ENCODE measurements around the gene MRM2. TPM values are rescaled to one million over a fixed set of nuclear protein-coding genes. Genes with fewer than 3 reads are reported as not detected.
A peak's percentile ranks its signal among the peaks of the same experiment; 100 is the strongest.

MRM2 gene
- total RNA-seq = 10 to 100 TPM; 28.7 to 32.1 TPM

DNA sequence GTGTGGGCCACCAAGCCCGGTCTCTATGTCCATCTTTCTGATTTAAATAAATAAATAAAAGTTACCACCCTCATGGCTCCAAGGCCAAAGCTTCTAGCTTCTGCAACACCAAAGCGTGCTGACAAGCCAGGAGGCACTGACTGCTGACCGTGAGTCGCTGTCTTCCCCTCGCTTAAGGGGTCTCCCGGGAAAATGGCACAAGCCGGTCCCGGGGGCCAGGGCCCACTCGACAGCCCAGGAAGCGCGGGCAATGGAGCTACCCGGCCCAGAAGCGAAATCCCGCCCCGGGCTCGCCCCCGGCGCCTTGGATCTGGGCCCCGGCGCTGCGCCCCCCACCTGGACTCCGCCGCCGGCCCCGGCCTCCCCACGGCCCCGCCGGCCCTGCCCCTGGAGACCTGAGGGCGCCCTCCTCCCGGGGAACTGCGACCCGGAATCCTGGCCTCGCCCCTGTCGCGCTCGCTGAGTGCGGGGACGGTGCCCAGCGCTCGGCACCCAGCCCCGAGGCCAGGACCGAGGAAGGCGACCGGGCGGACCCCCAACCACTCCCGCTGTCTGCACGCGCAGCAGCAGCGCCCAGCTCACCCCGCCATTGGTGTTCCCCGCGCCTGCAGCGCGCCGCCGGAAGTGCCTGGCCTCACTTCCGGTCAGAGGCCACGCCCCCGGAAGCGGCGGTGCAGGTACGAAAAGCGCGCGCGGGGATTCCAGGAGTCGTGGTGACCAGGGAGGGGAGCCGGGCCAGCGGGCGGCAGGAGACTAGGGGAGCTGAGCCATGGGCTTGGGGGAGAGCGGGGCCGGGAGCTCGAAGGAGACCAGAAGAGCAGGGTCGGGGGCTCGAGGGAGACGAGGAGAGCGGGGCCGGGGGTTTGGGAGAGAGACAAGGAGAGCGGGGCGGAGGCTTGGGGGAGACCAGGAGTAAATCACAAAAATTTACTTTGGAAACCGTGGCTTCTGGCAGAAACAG lies at the start of gene MRM2, which contains the start of gene NUDT1:
TSS of gene MRM2 (minus strand) at position 626 of the 961 bp plus-strand sequence. CDS start at position 590, 36 bp downstream.
TSS of gene NUDT1 (plus strand) at position 647 of the 961 bp plus-strand sequence. CDS start 2,349 bp downstream, outside the sequence.
- Mint-ChIP-seq H3K4me1 (peaks cover 10% of the 10 kb centered on the region), H3K4me3 (peak within 1 kb of the TSS; percentile 88), H3K36me3 (ENCODE audit: low read depth) (peaks cover 32% of the 10 kb centered on the region), H3K27me3 (no peaks in the 10 kb centered on the region), H3K27ac (peak within 1 kb of the TSS; percentile 88), H3K9me3 (ENCODE audit: low read depth) (no peaks in the 10 kb centered on the region)
- ChIA-PET POLR2A (interaction anchor here (0.6 to 1.0 kb wide), 3 partner anchors 112 to 119 kb away, joined by 3 read pairs; no protein-coding TSS in a partner anchor), CTCF (interaction anchor here (0.7 to 1.3 kb wide), 3 partner anchors 12 to 1073 kb away, joined by 3 to 5 read pairs (median 4); partner anchors contain the start of gene EIF3B)
- DNase-seq (peak; percentile 84), ATAC-seq (peak; percentile 82)
- intact Hi-C loops (cut with DNase I, micrococcal nuclease) = loop anchor here in 1 of 2 experiments (1.0 to 5.0 kb wide), 7 partner anchors 10 to 390 kb away; partner anchors contain the start of genes BRAT1, CHST12, EIF3B and MAD1L1

GRCh38 chr7:2290877-2291276 lies 48.9 kb upstream of the MRM2 start:
- DNase-seq = no peak
- intact Hi-C loops (cut with DNase I, micrococcal nuclease) = no loop called here
- Mint-ChIP-seq H3K4me3 (no peak overlapping the region), H3K36me3 (ENCODE audit: low read depth) (peaks cover 7% of the 10 kb centered on the region), H3K27ac (no peak overlapping the region), H3K27me3 (no peaks in the 10 kb centered on the region), H3K9me3 (ENCODE audit: low read depth) (no peaks in the 10 kb centered on the region), H3K4me1 (no peaks in the 10 kb centered on the region)
- ChIA-PET CTCF (no interaction called here), POLR2A (no interaction called here)
- ATAC-seq = no peak

GRCh38 chr7:2289621-2290020 lies 47.6 kb upstream of the MRM2 start:
- Mint-ChIP-seq H3K36me3 (ENCODE audit: low read depth) (peaks cover 7% of the 10 kb centered on the region), H3K4me1 (no peaks in the 10 kb centered on the region), H3K4me3 (no peak overlapping the region), H3K9me3 (ENCODE audit: low read depth) (no peaks in the 10 kb centered on the region), H3K27me3 (no peaks in the 10 kb centered on the region), H3K27ac (no peak overlapping the region)
- no peak for DNase-seq
- POLR2A ChIA-PET = no interaction called here
- no peak for ATAC-seq
- CTCF ChIA-PET = no interaction called here
- intact Hi-C loops (cut with DNase I, micrococcal nuclease) = no loop called here

DNA sequence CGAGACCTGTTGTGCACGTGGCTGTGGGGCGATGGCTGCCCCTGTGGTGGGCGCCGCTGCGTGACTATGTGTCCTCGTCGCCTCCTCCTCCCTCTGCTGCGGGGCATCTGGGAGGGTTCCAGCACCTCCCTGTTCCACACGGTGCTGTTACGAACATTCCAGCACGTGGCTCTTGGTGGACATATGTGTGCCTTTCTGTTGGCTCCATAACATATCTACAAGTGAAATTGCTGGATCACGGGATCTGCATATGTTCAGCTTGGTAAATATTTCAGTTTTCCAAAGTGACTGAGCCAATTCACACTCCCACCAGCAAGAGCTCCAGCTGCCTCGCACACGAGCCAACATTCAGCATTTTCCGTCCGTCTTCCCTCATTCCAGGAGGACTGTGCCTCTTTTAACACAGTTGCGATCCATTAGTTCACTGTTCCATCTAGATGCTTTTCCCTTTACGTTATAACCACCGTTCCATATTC lies 47.1 kb upstream of the MRM2 start:
- intact Hi-C loops (cut with DNase I, micrococcal nuclease) = no loop called here
- DNase-seq = no peak
- Mint-ChIP-seq H3K27me3 (no peaks in the 10 kb centered on the region), H3K27ac (no peak overlapping the region), H3K4me1 (no peaks in the 10 kb centered on the region), H3K36me3 (ENCODE audit: low read depth) (peaks cover 7% of the 10 kb centered on the region), H3K9me3 (ENCODE audit: low read depth) (no peaks in the 10 kb centered on the region), H3K4me3 (no peak overlapping the region)
- POLR2A ChIA-PET = no interaction called here
- CTCF ChIA-PET = no interaction called here
- no peak for ATAC-seq

GRCh38 chr7:2288503-2288902 lies 46.5 kb upstream of the MRM2 start:
- no peaks in the 10 kb centered on the region for H3K27me3 Mint-ChIP-seq
- no peaks in the 10 kb centered on the region for H3K4me1 Mint-ChIP-seq
- CTCF ChIA-PET = interaction anchor here (0.6 kb wide), 2 partner anchors 602 to 879 kb away, joined by 4 to 5 read pairs; no protein-coding TSS in a partner anchor
- ATAC-seq (no peak), DNase-seq (no peak)
- peaks cover 7% of the 10 kb centered on the region for H3K36me3 Mint-ChIP-seq (ENCODE audit: low read depth)
- H3K9me3 Mint-ChIP-seq (ENCODE audit: low read depth) = no peaks in the 10 kb centered on the region
- H3K27ac Mint-ChIP-seq = no peak overlapping the region
- POLR2A ChIA-PET = no interaction called here
- intact Hi-C loops (cut with DNase I, micrococcal nuclease) = no loop called here
- no peak overlapping the region for H3K4me3 Mint-ChIP-seq

GRCh38 chr7:2287745-2288144 lies 45.7 kb upstream of the MRM2 start:
- Mint-ChIP-seq H3K27me3 (no peaks in the 10 kb centered on the region), H3K36me3 (ENCODE audit: low read depth) (peaks cover 7% of the 10 kb centered on the region), H3K27ac (no peak overlapping the region), H3K4me1 (no peaks in the 10 kb centered on the region), H3K4me3 (no peak overlapping the region), H3K9me3 (ENCODE audit: low read depth) (no peaks in the 10 kb centered on the region)
- DNase-seq = no peak
- intact Hi-C loops (cut with DNase I, micrococcal nuclease) = no loop called here
- POLR2A ChIA-PET = no interaction called here
- no peak for ATAC-seq
- CTCF ChIA-PET = no interaction called here

GRCh38 chr7:2283074-2283473 lies 41.1 kb upstream of the MRM2 start:
- no peak overlapping the region for H3K4me3 Mint-ChIP-seq
- H3K27me3 Mint-ChIP-seq = no peaks in the 10 kb centered on the region
- H3K27ac Mint-ChIP-seq = no peak overlapping the region
- CTCF ChIA-PET = no interaction called here
- no peaks in the 10 kb centered on the region for H3K36me3 Mint-ChIP-seq (ENCODE audit: low read depth)
- H3K4me1 Mint-ChIP-seq = peaks cover 4% of the 10 kb centered on the region
- DNase-seq (no peak), ATAC-seq (no peak)
- POLR2A ChIA-PET = no interaction called here
- intact Hi-C loops (cut with DNase I, micrococcal nuclease) = no loop called here
- H3K9me3 Mint-ChIP-seq (ENCODE audit: low read depth) = no peaks in the 10 kb centered on the region

DNA sequence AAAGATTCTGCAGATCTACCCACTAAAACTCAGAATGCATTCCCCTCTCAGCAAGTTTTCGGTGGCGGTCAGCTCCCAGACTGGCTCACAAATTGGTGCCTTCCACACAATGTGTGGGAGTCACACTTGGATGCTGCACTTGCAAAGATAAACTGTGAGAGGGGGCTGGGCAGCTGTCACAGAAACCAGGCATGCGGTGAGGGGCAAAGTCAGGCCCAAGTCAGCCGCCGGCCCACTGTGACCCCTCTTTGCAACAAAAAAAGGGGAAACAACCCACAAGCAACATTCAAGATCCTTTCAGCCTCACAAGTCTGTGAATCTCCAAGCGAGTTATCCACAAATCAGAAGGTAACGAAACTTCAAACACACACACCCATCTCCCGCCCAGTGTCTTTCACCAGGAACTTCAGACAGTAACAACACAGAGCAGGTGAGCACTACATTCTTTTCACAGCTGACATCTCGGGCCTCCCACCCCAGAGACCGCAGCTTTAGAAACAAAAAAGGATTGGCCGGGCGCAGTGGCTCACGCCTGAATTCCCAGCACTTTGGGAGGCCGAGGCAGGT lies 40.3 kb upstream of the MRM2 start:
- Mint-ChIP-seq H3K4me3 (no peak overlapping the region), H3K27me3 (no peaks in the 10 kb centered on the region), H3K36me3 (ENCODE audit: low read depth) (no peaks in the 10 kb centered on the region), H3K9me3 (ENCODE audit: low read depth) (no peaks in the 10 kb centered on the region), H3K4me1 (peaks cover 4% of the 10 kb centered on the region), H3K27ac (no peak overlapping the region)
- ATAC-seq = no peak
- intact Hi-C loops (cut with DNase I, micrococcal nuclease) = no loop called here
- POLR2A ChIA-PET = no interaction called here
- CTCF ChIA-PET = interaction anchor here (0.6 kb wide), 1 partner anchor 33 kb away, joined by 4 read pairs; no protein-coding TSS in a partner anchor
- DNase-seq = no peak

GRCh38 chr7:2281541-2281940 lies 39.5 kb upstream of the MRM2 start:
- no peak overlapping the region for H3K4me3 Mint-ChIP-seq
- no peak for ATAC-seq

GRCh38 chr7:2280424-2280823 lies 38.4 kb upstream of the MRM2 start:
- CTCF ChIA-PET = interaction anchor here (0.7 kb wide), 1 partner anchor 690 kb away, joined by 3 read pairs; no protein-coding TSS in a partner anchor
- no peaks in the 10 kb centered on the region for H3K36me3 Mint-ChIP-seq (ENCODE audit: low read depth)
- H3K9me3 Mint-ChIP-seq (ENCODE audit: low read depth) = no peaks in the 10 kb centered on the region
- no peak overlapping the region for H3K27ac Mint-ChIP-seq
- intact Hi-C loops (cut with DNase I, micrococcal nuclease) = no loop called here
- H3K4me3 Mint-ChIP-seq = no peak overlapping the region
- POLR2A ChIA-PET = no interaction called here
- peaks cover 4% of the 10 kb centered on the region for H3K4me1 Mint-ChIP-seq
- H3K27me3 Mint-ChIP-seq = no peaks in the 10 kb centered on the region
- DNase-seq (no peak), ATAC-seq (no peak)

More at GRCh38 chr7:2281541-2281940, 39.5 kb upstream of the MRM2 start:
- Mint-ChIP-seq H3K4me1 (peaks cover 4% of the 10 kb centered on the region), H3K36me3 (ENCODE audit: low read depth) (no peaks in the 10 kb centered on the region), H3K27me3 (no peaks in the 10 kb centered on the region), H3K27ac (no peak overlapping the region), H3K9me3 (ENCODE audit: low read depth) (no peaks in the 10 kb centered on the region)
- no peak for DNase-seq
- ChIA-PET POLR2A (no interaction called here), CTCF (no interaction called here)
- intact Hi-C loops (cut with DNase I, micrococcal nuclease) = no loop called here

- H3K27ac Mint-ChIP-seq = no peak overlapping the region
- no peaks in the 10 kb centered on the region for H3K9me3 Mint-ChIP-seq (ENCODE audit: low read depth)
- no peaks in the 10 kb centered on the region for H3K27me3 Mint-ChIP-seq
- ATAC-seq (no peak), DNase-seq (no peak)
- intact Hi-C loops (cut with DNase I, micrococcal nuclease) = no loop called here
- H3K36me3 Mint-ChIP-seq (ENCODE audit: low read depth) = no peaks in the 10 kb centered on the region
- no peak overlapping the region for H3K4me3 Mint-ChIP-seq
- H3K4me1 Mint-ChIP-seq = peaks cover 4% of the 10 kb centered on the region
- ChIA-PET POLR2A (no interaction called here), CTCF (interaction anchor here (0.7 kb wide), 2 partner anchors 21 to 690 kb away, joined by 3 read pairs; no protein-coding TSS in a partner anchor)
Measured at GRCh38 chr7:2279896-2280295, 37.9 kb upstream of the MRM2 start.
